ENCODE results near the gene PCID2.

Gene PCID2

GRCh38 chr13:113149711-113150549, 58.5 kb downstream of the PCID2 start:
- TF ChIP-seq CTCF (conservative IDR thresholded peaks at IDR 0.05; ENCODE audit: low read depth, low read length): no peak
- DNase-seq (ENCODE audit: low read depth): no peak
- no peak overlapping the region for H3K4me3 ChIP-seq (ENCODE audit: low read depth, low read length)

GRCh38 chr13:113148940-113149503, 59.4 kb downstream of the PCID2 start:
- H3K4me3 ChIP-seq (ENCODE audit: low read depth, low read length): no peak overlapping the region
- no peak for TF ChIP-seq CTCF (conservative IDR thresholded peaks at IDR 0.05; ENCODE audit: low read depth, low read length)
- DNase-seq (ENCODE audit: low read depth): no peak

- H3K4me3 ChIP-seq (ENCODE audit: low read depth, low read length): no peak overlapping the region
- DNase-seq (ENCODE audit: low read depth): no peak
- no peak for TF ChIP-seq CTCF (conservative IDR thresholded peaks at IDR 0.05; ENCODE audit: low read depth, low read length)
Observed at GRCh38 chr13:113148407-113148806, 60.1 kb downstream of the PCID2 start.

GRCh38 chr13:113147206-113147605, 61.3 kb downstream of the PCID2 start:
- no peak for DNase-seq (ENCODE audit: low read depth)
- TF ChIP-seq CTCF (conservative IDR thresholded peaks at IDR 0.05; ENCODE audit: low read depth, low read length): no peak
- H3K4me3 ChIP-seq (ENCODE audit: low read depth, low read length): no peak overlapping the region

GRCh38 chr13:113146750-113147149, 61.7 kb downstream of the PCID2 start:
- H3K4me3 ChIP-seq (ENCODE audit: low read depth, low read length): no peak overlapping the region
- DNase-seq (ENCODE audit: low read depth): no peak
- no peak for TF ChIP-seq CTCF (conservative IDR thresholded peaks at IDR 0.05; ENCODE audit: low read depth, low read length)

GRCh38 chr13:113145911-113146598, 62.4 kb downstream of the PCID2 start:
- no peak for TF ChIP-seq CTCF (conservative IDR thresholded peaks at IDR 0.05; ENCODE audit: low read depth, low read length)
- DNase-seq (ENCODE audit: low read depth): no peak

More at GRCh38 chr13:113145911-113146598, 62.4 kb downstream of the PCID2 start:
- no peak overlapping the region for H3K4me3 ChIP-seq (ENCODE audit: low read depth, low read length)
